Loucy (cell line): Measurements from ENCODE around the gene SHROOM3.

ENCODE experiments used
- EZH2phosphoT487 ChIP-seq: fragments of 200-600 bp; IDR thresholded peaks from 2 replicates; pipeline ENCODE4 v1.6.1; 2018; ENCODE audit warnings: antibody characterized with exemption, mild to moderate bottlenecking, moderate library complexity, borderline replicate concordance
- TF ChIP-seq, protein P1 (sequence below): fragments of 200-600 bp; sonication (generic); conservative IDR thresholded peaks from 2 replicates; pipeline ENCODE4 v1.5.1; 2014; ENCODE audit warnings: mild to moderate bottlenecking, antibody characterized with exemption, low read length

DNA sequence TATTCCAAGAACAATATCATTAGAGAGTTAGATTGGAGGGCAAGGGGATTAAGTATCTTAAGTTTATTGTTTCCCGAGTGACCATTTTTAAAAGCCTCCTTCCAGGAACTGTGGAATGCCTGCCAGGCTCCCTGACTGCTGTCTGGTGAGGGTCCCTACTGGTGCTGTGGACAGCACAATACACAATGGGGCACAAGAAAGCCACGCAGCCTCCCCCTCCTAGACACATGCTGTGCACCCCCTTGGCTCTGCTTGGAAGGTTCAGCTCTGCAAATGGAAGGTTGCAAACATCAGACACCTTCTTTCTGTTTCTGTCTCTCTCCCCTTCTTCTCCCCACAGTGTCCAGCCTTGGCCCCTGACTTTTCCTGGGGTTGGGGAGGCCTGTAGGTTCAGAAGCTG, 153.2 kb downstream of the SHROOM3 start:
- TF ChIP-seq, protein P1, sequence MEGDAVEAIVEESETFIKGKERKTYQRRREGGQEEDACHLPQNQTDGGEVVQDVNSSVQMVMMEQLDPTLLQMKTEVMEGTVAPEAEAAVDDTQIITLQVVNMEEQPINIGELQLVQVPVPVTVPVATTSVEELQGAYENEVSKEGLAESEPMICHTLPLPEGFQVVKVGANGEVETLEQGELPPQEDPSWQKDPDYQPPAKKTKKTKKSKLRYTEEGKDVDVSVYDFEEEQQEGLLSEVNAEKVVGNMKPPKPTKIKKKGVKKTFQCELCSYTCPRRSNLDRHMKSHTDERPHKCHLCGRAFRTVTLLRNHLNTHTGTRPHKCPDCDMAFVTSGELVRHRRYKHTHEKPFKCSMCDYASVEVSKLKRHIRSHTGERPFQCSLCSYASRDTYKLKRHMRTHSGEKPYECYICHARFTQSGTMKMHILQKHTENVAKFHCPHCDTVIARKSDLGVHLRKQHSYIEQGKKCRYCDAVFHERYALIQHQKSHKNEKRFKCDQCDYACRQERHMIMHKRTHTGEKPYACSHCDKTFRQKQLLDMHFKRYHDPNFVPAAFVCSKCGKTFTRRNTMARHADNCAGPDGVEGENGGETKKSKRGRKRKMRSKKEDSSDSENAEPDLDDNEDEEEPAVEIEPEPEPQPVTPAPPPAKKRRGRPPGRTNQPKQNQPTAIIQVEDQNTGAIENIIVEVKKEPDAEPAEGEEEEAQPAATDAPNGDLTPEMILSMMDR = no peak
- no peak for TF ChIP-seq EZH2phosphoT487
